Memory B cell (primary cell): Measurements from ENCODE around the gene PLCB3.
"Not testable (repeated sequence)": the region's sequence is repeated elsewhere in the genome, so short reads cannot be mapped to it uniquely, and the experiment has no call there.

Experiments
- ATAC-seq: fragments of 150-1000 bp; cut with Tn5 transposase; 2 replicates; pipeline ENCODE4 v1.10.0; 2021; ENCODE audit warnings: low read depth, mild to moderate bottlenecking, moderate library complexity
- DNase-seq, 2 donors: peaks; one replicate each; pipeline ENCODE4 v3.0.0; 2022; ENCODE audit warnings: low spot score in 2 of 2
- H3K27ac Mint-ChIP-seq: one replicate; pipeline ENCODE4 v1.8.0; 2022; ENCODE audit warnings: mild to moderate bottlenecking, moderate library complexity, mixed read lengths
- H3K27me3 Mint-ChIP-seq: one replicate; pipeline ENCODE4 v1.8.0; 2022; ENCODE audit warnings: mixed read lengths
- H3K36me3 Mint-ChIP-seq: one replicate; pipeline ENCODE4 v1.8.0; 2022; ENCODE audit warnings: mild to moderate bottlenecking, mixed read lengths
- H3K4me1 Mint-ChIP-seq: one replicate; pipeline ENCODE4 v1.8.0; 2022; ENCODE audit warnings: mixed read lengths
- H3K4me3 Mint-ChIP-seq: one replicate; pipeline ENCODE4 v1.8.0; 2022; ENCODE audit warnings: mild to moderate bottlenecking, moderate library complexity, mixed read lengths
- H3K9me3 Mint-ChIP-seq: one replicate; pipeline ENCODE4 v1.8.0; 2022; ENCODE audit warnings: mixed read lengths

PLCB3 gene

DNA sequence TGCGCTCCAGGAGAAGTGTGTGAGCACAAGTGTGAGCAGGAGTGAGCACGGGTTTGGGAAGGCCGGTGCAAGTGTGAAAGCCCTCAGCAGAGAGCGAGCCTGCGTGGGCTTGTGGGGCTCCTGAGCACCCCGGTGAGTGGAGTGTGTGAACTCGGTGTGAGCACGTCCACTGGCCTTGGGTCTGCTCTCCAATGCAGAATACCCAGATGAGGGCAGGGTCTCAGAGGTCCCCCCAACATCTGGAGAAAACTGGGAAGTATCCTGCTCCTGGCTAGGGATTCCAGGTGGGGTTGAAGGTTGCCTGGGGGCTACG is 55.2 kb downstream of the PLCB3 start:
- H3K27ac Mint-ChIP-seq, result peak overlapping the region; percentile 94
- no peak for ATAC-seq
- peaks cover 14% of the 10 kb centered on the region for H3K4me1 Mint-ChIP-seq
- peaks cover 2% of the 10 kb centered on the region for H3K36me3 Mint-ChIP-seq
- peak overlapping the region; percentile 98 for H3K4me3 Mint-ChIP-seq
- no peaks in the 10 kb centered on the region for H3K27me3 Mint-ChIP-seq
- DNase-seq, result no peak
- H3K9me3 Mint-ChIP-seq, result no peaks in the 10 kb centered on the region

GRCh38 chr11:64306876-64307622 is 55.7 kb downstream of the PLCB3 start:
- Mint-ChIP-seq H3K27me3 (no peaks in the 10 kb centered on the region), H3K4me3 (peak overlapping the region; percentile 49), H3K27ac (no peak overlapping the region), H3K4me1 (peaks cover 14% of the 10 kb centered on the region), H3K36me3 (peaks cover 2% of the 10 kb centered on the region), H3K9me3 (no peaks in the 10 kb centered on the region)
- ATAC-seq (no peak), DNase-seq (no peak)

GRCh38 chr11:64307795-64308194 is 56.5 kb downstream of the PLCB3 start:
- H3K36me3 Mint-ChIP-seq, H3K27me3 Mint-ChIP-seq, ATAC-seq, H3K27ac Mint-ChIP-seq, H3K9me3 Mint-ChIP-seq: not testable (repeated sequence)
- Mint-ChIP-seq H3K4me1 (peaks cover 18% of the 10 kb centered on the region), H3K4me3 (peak overlapping the region; percentile 27)
- DNase-seq, result peak in 1 of 2 donors; percentile 8

DNA sequence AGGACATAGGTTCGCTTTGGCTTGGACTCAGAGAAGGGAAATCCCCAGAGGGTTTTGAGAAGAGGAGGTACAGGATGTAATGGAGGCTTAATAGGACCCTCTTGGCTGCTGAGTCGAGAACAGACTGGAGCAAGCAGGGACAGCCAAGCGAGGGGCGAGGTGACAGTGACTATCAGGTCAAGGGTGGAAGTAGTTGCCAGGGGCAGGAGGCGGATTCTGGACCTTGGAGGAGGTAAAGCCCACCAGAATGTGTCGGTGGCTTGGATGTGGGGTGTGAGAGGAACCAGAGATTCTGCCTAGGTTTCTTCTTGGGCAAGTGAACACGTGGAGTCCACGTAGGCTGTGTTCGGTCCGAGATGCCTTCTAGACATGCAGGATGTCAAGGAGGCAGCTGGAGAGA is 61.6 kb downstream of the PLCB3 start:
- Mint-ChIP-seq H3K36me3 (peaks cover 7% of the 10 kb centered on the region), H3K27me3 (no peaks in the 10 kb centered on the region), H3K4me1 (peaks cover 14% of the 10 kb centered on the region), H3K9me3 (no peaks in the 10 kb centered on the region), H3K4me3 (no peak overlapping the region), H3K27ac (peak overlapping the region; percentile 68)
- ATAC-seq (no peak), DNase-seq (no peak)

GRCh38 chr11:64313491-64314145 is 62.3 kb downstream of the PLCB3 start:
- no peaks in the 10 kb centered on the region for H3K27me3 Mint-ChIP-seq
- peak overlapping the region; percentile 68 for H3K27ac Mint-ChIP-seq
- H3K4me3 Mint-ChIP-seq, result no peak overlapping the region
- H3K4me1 Mint-ChIP-seq, result peaks cover 16% of the 10 kb centered on the region
- no peak for DNase-seq
- peaks cover 7% of the 10 kb centered on the region for H3K36me3 Mint-ChIP-seq
- ATAC-seq, result no peak
- H3K9me3 Mint-ChIP-seq, result no peaks in the 10 kb centered on the region

GRCh38 chr11:64314146-64314804 is 62.9 kb downstream of the PLCB3 start:
- H3K4me3 Mint-ChIP-seq, result no peak overlapping the region
- H3K4me1 Mint-ChIP-seq, result peaks cover 21% of the 10 kb centered on the region
- H3K9me3 Mint-ChIP-seq, result no peaks in the 10 kb centered on the region
- H3K36me3 Mint-ChIP-seq, result peaks cover 7% of the 10 kb centered on the region
- no peak overlapping the region for H3K27ac Mint-ChIP-seq
- ATAC-seq (no peak), DNase-seq (no peak)
- H3K27me3 Mint-ChIP-seq, result no peaks in the 10 kb centered on the region

DNA sequence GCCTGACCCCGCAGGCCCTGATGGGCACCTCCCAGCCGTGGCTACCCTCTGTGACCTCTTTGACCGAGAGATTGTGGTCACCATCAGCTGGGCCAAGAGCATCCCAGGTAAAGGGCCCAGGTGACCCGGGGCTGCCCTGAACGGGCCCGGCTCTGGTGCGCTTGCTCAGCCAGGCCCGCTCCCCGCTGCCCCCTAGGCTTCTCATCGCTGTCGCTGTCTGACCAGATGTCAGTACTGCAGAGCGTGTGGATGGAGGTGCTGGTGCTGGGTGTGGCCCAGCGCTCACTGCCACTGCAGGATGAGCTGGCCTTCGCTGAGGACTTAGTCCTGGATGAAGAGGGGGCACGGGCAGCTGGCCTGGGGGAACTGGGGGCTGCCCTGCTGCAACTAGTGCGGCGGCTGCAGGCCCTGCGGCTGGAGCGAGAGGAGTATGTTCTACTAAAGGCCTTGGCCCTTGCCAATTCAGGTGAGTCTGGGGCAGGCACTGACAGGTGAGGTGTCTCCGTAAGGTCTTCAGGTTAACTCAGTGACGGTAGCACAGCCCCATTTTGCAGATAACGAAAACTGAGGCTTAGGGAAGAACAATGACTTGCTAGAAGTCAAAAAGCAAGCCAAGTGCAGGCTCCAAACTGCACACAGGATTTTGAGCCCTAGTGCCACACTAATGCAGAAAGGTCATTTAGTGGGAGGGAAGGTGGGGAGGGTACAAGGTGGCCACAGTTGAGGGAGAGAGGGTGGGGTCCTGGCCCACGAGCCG is 63.7 kb downstream of the PLCB3 start:
- H3K27me3 Mint-ChIP-seq, result no peaks in the 10 kb centered on the region
- no peak overlapping the region for H3K4me3 Mint-ChIP-seq
- DNase-seq, result no peak
- no peak for ATAC-seq
- peaks cover 7% of the 10 kb centered on the region for H3K36me3 Mint-ChIP-seq
- H3K9me3 Mint-ChIP-seq, result no peaks in the 10 kb centered on the region
- H3K4me1 Mint-ChIP-seq, result peaks cover 22% of the 10 kb centered on the region
- H3K27ac Mint-ChIP-seq, result no peak overlapping the region

GRCh38 chr11:64315667-64316526 is 64.6 kb downstream of the PLCB3 start:
- DNase-seq, ATAC-seq, H3K27me3 Mint-ChIP-seq, H3K9me3 Mint-ChIP-seq: not testable (repeated sequence)
- Mint-ChIP-seq H3K4me1 (peaks cover 21% of the 10 kb centered on the region), H3K4me3 (peak overlapping the region; percentile 96), H3K36me3 (peaks cover 11% of the 10 kb centered on the region), H3K27ac (peak overlapping the region; percentile 99)

DNA sequence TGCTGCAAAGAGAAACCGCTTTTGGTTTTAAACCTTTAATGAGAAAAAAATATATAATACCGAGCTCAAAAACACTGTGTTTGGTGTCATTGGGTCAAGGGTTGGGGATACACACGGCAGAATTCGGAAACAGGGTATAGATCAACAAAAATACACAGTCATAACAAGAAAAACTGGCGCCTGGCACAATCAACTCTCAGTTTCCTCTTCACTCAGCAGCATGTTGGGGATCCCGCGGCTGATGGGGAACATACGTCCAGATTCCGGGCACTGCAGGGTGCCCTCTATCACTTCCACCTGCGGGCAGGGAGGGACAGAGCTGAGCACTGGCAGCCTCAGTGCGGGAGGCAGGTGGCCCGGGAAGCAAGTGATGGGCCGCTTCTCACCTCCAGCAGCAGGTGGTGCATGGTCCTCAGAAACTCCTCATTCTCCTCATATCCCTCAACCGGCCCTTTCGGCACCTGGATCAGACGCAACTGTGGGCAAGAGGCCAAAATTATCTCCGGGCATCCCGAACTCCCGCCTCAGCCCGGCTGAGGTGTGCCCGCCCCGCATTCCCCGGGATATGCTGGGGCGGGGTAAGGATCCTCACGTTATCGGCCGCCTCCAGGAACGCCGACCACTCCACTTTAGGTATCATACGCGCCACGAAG is 65.5 kb downstream of the PLCB3 start:
- Mint-ChIP-seq H3K27ac (peak overlapping the region; percentile 99), H3K4me1 (peaks cover 20% of the 10 kb centered on the region), H3K36me3 (peaks cover 15% of the 10 kb centered on the region), H3K4me3 (peak overlapping the region; percentile 96), H3K27me3 (no peaks in the 10 kb centered on the region), H3K9me3 (no peaks in the 10 kb centered on the region)
- DNase-seq (no peak), ATAC-seq (peak; percentile 21)

GRCh38 chr11:64317325-64317960 is 66.1 kb downstream of the PLCB3 start, which contains the start of gene TRMT112:
Gene TRMT112 (minus strand): TSS chr11:64317559. CDS start chr11:64317526, 33 bp downstream.
- peak; percentile 87 to 89 for DNase-seq
- H3K27ac Mint-ChIP-seq, result peak within 1 kb of the TSS; percentile 99
- peak; percentile 70 for ATAC-seq
- H3K4me3 Mint-ChIP-seq, result peak within 1 kb of the TSS; percentile 96
- peaks cover 20% of the 10 kb centered on the region for H3K4me1 Mint-ChIP-seq
- peaks cover 15% of the 10 kb centered on the region for H3K36me3 Mint-ChIP-seq
- no peaks in the 10 kb centered on the region for H3K27me3 Mint-ChIP-seq
- no peaks in the 10 kb centered on the region for H3K9me3 Mint-ChIP-seq

- H3K4me3 Mint-ChIP-seq, result peak within 1 kb of the TSS; percentile 96
- ATAC-seq, result peak; percentile 74
- no peaks in the 10 kb centered on the region for H3K27me3 Mint-ChIP-seq
- H3K4me1 Mint-ChIP-seq, result peaks cover 13% of the 10 kb centered on the region
- peaks cover 11% of the 10 kb centered on the region for H3K36me3 Mint-ChIP-seq
- DNase-seq, result peak; percentile 59 to 94
- H3K9me3 Mint-ChIP-seq, result no peaks in the 10 kb centered on the region
- H3K27ac Mint-ChIP-seq, result peak within 1 kb of the TSS; percentile 99
Observed at GRCh38 chr11:64317961-64318765, 66.8 kb downstream of the PLCB3 start, which contains the start of gene PRDX5. Gene PRDX5 (plus strand): TSS chr11:64318121. CDS start chr11:64318216, 95 bp downstream.
